ENCODE data around the gene GPR173.

The GPR173 gene

DNA sequence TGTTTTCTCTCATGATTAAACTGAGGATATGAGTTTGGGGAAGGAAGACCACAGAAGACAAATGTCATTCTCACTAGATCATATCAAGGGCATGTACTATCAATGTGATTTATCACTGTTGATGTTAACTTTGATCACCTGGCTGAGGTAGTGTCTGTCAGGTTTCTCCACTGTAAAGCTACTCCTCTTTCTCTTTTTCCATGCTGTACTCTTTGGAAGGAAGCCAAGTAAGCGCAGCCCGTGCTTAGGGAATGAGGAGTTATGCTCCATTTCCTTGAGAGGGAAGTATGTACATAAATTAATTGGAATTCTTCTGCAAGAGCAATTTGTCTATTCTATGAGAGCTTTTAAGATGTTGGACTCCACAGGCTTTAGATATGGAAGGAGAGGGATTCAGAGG, 41.3 kb downstream of the GPR173 start:
- H3K4me3 ChIP-seq (ENCODE audit: insufficient read depth, low read length, poor library complexity, severe bottlenecking), result no peak overlapping the region
- H3K4me2 ChIP-seq (ENCODE audit: low read depth, low read length, poor library complexity, severe bottlenecking), result no peak overlapping the region
- H3K79me2 ChIP-seq (ENCODE audit: insufficient read depth, low read length), result peaks cover 7% of the 10 kb centered on the region; the same call in 1 of the 2 replicates
- H3K9me2 ChIP-seq (replicated peaks; ENCODE audit: insufficient read depth, low read length), result no peaks in the 10 kb centered on the region
- H3F3A ChIP-seq (ENCODE audit: insufficient read depth), result peaks cover 9% of the 10 kb centered on the region
- no peaks in the 10 kb centered on the region for H3K9me3 ChIP-seq (ENCODE audit: insufficient read depth, low read length)
- H3K36me3 ChIP-seq (ENCODE audit: low read length), result no peaks in the 10 kb centered on the region
- H3K27ac ChIP-seq (ENCODE audit: low read depth, low read length), result no peak overlapping the region
- H3K27me3 ChIP-seq (ENCODE audit: low read length), result no peaks in the 10 kb centered on the region
- TF ChIP-seq, protein P1, sequence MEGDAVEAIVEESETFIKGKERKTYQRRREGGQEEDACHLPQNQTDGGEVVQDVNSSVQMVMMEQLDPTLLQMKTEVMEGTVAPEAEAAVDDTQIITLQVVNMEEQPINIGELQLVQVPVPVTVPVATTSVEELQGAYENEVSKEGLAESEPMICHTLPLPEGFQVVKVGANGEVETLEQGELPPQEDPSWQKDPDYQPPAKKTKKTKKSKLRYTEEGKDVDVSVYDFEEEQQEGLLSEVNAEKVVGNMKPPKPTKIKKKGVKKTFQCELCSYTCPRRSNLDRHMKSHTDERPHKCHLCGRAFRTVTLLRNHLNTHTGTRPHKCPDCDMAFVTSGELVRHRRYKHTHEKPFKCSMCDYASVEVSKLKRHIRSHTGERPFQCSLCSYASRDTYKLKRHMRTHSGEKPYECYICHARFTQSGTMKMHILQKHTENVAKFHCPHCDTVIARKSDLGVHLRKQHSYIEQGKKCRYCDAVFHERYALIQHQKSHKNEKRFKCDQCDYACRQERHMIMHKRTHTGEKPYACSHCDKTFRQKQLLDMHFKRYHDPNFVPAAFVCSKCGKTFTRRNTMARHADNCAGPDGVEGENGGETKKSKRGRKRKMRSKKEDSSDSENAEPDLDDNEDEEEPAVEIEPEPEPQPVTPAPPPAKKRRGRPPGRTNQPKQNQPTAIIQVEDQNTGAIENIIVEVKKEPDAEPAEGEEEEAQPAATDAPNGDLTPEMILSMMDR (IDR thresholded peaks at IDR 0.05; ENCODE audit: insufficient read depth, low read length, poor library complexity, severe bottlenecking), result no peak
- no peak for TF ChIP-seq EZH2phosphoT487 (conservative IDR thresholded peaks at IDR 0.05; ENCODE audit: low read length)
- no peak overlapping the region for H2AFZ ChIP-seq (ENCODE audit: low read depth, low read length, severe bottlenecking)
- no peaks in the 10 kb centered on the region for H4K20me1 ChIP-seq (ENCODE audit: low read depth, low read length)
- H3K9ac ChIP-seq (ENCODE audit: low read length), result no peak overlapping the region

DNA sequence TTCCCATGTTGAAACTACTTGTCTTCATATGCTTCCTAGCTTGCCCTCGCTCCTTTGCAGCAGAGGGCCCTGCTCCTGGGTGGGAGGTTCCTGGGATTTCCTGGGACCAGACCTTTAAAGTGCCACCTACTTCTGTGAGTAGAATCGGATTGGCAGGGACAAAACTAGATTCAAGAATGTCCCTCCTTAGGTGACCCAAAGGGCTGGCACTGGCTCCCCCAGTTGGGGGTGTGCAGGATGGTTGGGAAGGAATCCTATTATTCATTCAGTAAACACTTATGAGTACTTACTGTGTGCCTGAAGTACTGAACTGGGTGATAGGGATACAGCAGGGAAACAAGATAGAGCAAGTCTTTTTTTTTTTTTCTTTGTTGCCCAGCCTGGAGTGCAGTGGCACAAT, 42.8 kb downstream of the GPR173 start:
- Histone ChIP-seq H4K20me1 (ENCODE audit: low read depth, low read length) (no peaks in the 10 kb centered on the region), H3K9ac (ENCODE audit: low read length) (no peak overlapping the region), H3K9me3 (ENCODE audit: insufficient read depth, low read length) (no peaks in the 10 kb centered on the region), H3K36me3 (ENCODE audit: low read length) (no peaks in the 10 kb centered on the region), H3K27me3 (ENCODE audit: low read length) (no peaks in the 10 kb centered on the region), H3K9me2 (replicated peaks; ENCODE audit: insufficient read depth, low read length) (no peaks in the 10 kb centered on the region), H3K79me2 (ENCODE audit: insufficient read depth, low read length) (peaks cover 10% of the 10 kb centered on the region; the same call in 1 of the 2 replicates), H2AFZ (ENCODE audit: low read depth, low read length, severe bottlenecking) (no peak overlapping the region), H3F3A (ENCODE audit: insufficient read depth) (peaks cover 10% of the 10 kb centered on the region), H3K27ac (ENCODE audit: low read depth, low read length) (no peak overlapping the region), H3K4me2 (ENCODE audit: low read depth, low read length, poor library complexity, severe bottlenecking) (no peak overlapping the region), H3K4me3 (ENCODE audit: insufficient read depth, low read length, poor library complexity, severe bottlenecking) (no peak overlapping the region)
- TF ChIP-seq EZH2phosphoT487 (conservative IDR thresholded peaks at IDR 0.05; ENCODE audit: low read length), result no peak
- TF ChIP-seq, protein P1 (IDR thresholded peaks at IDR 0.05; ENCODE audit: insufficient read depth, low read length, poor library complexity, severe bottlenecking), result no peak

DNA sequence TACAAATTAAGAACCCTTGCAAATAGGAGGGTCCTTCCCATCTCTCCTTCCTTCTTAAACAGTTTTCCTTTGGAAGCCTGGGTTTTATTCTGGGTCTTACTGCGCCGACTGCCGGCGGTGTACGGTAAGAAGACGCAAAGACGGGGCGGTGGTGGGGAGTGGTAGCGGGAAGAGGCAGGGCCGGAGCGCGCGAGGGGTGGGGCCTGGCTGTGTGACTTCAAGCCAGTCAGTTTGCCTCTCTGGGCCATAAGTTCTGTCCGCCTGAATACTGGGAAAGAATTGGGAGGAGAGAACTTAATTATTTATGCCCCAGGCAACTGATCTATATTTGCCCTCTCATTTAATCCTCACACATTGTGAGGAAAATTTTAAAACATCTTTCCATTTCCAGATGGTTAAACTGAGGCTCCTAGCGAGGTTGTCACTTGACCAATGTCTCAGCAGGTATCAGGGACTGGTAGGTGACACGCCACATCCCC, 44.6 kb downstream of the GPR173 start:
- no peaks in the 10 kb centered on the region for H3K27me3 ChIP-seq (ENCODE audit: low read length)
- H3K79me2 ChIP-seq (ENCODE audit: insufficient read depth, low read length), result peaks cover 10% of the 10 kb centered on the region; the same call in 1 of the 2 replicates
- TF ChIP-seq EZH2phosphoT487 (conservative IDR thresholded peaks at IDR 0.05; ENCODE audit: low read length), result no peak
- TF ChIP-seq, protein P1 (IDR thresholded peaks at IDR 0.05; ENCODE audit: insufficient read depth, low read length, poor library complexity, severe bottlenecking), result peak; percentile 23
- no peaks in the 10 kb centered on the region for H3K36me3 ChIP-seq (ENCODE audit: low read length)
- H3K4me3 ChIP-seq (ENCODE audit: insufficient read depth, low read length, poor library complexity, severe bottlenecking), result peak overlapping the region; percentile 76
- H3K4me2 ChIP-seq (ENCODE audit: low read depth, low read length, poor library complexity, severe bottlenecking), result peak overlapping the region; percentile 88
- peaks cover 10% of the 10 kb centered on the region for H3F3A ChIP-seq (ENCODE audit: insufficient read depth)
- H4K20me1 ChIP-seq (ENCODE audit: low read depth, low read length), result no peaks in the 10 kb centered on the region
- H3K9me2 ChIP-seq (replicated peaks; ENCODE audit: insufficient read depth, low read length), result no peaks in the 10 kb centered on the region
- peak overlapping the region; percentile 79 for H2AFZ ChIP-seq (ENCODE audit: low read depth, low read length, severe bottlenecking)
- H3K9me3 ChIP-seq (ENCODE audit: insufficient read depth, low read length), result no peaks in the 10 kb centered on the region
- H3K27ac ChIP-seq (ENCODE audit: low read depth, low read length), result peak overlapping the region; percentile 84
- H3K9ac ChIP-seq (ENCODE audit: low read length), result peak overlapping the region; percentile 61

All from SU-DHL-6 (cell line).